ENCODE measurements around the gene AHCY.

The AHCY gene

DNA sequence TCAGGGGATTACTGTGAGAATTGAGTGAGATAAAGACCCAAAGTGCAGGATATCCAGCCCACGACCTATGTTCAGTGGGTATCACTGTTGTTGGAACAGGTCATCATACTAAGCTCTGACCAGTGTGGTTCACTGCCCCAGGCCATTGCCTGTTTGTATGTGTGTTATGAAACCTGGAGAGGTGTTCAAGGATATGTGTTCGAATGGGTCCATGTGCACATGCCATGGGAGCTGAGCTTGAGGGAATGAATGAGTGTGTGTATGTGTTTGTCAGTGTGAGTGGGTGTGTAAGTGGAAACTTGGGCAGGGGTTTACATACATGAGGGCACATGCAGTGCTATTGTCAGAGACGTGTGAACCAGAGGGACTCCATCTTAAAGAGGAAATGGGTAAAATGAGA lies 17.7 kb upstream of the AHCY start:
- no peak overlapping the region for H3K4me3 ChIP-seq (ENCODE audit: insufficient read length, low read depth)
- no peak for DNase-seq (ENCODE audit: low read depth, low spot score)
- H3K9ac ChIP-seq (ENCODE audit: insufficient read length, low read depth), result no peak overlapping the region
- no peaks in the 10 kb centered on the region for H3K27me3 ChIP-seq (ENCODE audit: insufficient read depth, insufficient read length)
- H3K36me3 ChIP-seq (ENCODE audit: insufficient read depth, insufficient read length, low read length), result no peaks in the 10 kb centered on the region
- no peaks in the 10 kb centered on the region for H3K4me1 ChIP-seq (ENCODE audit: insufficient read depth, insufficient read length)
- no peaks in the 10 kb centered on the region for H3K9me3 ChIP-seq (ENCODE audit: insufficient read depth, low read length)
- TF ChIP-seq YY1 (IDR thresholded peaks at IDR 0.05; ENCODE audit: insufficient read depth, insufficient read length) (no peak), SUZ12 (IDR thresholded peaks at IDR 0.05; ENCODE audit: extremely low read depth, insufficient read depth, insufficient read length) (no peak), ZNF274 (IDR thresholded peaks at IDR 0.05; ENCODE audit: low read depth, low read length) (no peak)

DNA sequence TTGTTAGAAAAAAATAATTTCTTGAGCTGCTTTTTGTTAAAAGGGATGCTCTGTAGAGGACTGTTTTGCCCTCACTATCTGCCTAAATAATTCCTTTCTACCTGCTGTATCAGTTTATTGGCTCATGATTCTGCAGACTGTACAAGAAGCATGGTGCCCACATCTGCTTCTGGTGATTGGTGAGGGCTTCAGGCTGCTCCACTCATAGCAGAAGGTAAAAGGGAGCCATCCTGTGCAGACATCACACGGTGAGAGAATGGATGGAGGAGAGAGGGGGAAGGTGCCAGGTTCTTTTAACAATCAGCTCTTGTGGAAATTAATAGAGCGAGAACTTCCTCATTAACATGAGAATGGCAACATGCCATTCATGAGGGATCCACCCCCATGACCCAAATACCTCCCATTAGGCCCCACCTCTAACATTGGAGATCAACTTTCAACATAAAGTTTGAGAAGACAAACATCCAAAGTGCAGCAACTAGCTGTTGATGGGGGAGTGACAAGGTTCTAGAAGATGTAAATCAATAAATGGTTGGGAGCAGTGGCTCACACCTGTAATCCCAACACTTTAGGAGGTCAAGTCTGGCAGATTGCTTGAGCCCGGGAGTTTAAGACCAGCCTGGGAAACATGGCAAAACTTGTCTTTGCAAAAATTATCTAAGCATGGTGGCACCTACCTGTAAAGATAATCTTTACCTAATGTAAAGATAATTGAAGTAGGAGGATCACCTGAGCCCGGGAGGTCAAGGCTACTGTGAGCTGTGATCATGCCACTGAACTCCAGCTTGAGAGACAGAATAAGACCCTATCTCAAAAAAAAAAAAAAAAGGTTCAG lies 15.7 kb upstream of the AHCY start:
- H3K4me3 ChIP-seq (ENCODE audit: insufficient read length, low read depth), result no peak overlapping the region
- H3K27me3 ChIP-seq (ENCODE audit: insufficient read depth, insufficient read length), result no peaks in the 10 kb centered on the region
- H3K9ac ChIP-seq (ENCODE audit: insufficient read length, low read depth), result no peak overlapping the region
- H3K36me3 ChIP-seq (ENCODE audit: insufficient read depth, insufficient read length, low read length), result no peaks in the 10 kb centered on the region
- no peak for DNase-seq (ENCODE audit: low read depth, low spot score)
- TF ChIP-seq ZNF274 (IDR thresholded peaks at IDR 0.05; ENCODE audit: low read depth, low read length), result no peak
- H3K4me1 ChIP-seq (ENCODE audit: insufficient read depth, insufficient read length), result no peaks in the 10 kb centered on the region
- no peaks in the 10 kb centered on the region for H3K9me3 ChIP-seq (ENCODE audit: insufficient read depth, low read length)

DNA sequence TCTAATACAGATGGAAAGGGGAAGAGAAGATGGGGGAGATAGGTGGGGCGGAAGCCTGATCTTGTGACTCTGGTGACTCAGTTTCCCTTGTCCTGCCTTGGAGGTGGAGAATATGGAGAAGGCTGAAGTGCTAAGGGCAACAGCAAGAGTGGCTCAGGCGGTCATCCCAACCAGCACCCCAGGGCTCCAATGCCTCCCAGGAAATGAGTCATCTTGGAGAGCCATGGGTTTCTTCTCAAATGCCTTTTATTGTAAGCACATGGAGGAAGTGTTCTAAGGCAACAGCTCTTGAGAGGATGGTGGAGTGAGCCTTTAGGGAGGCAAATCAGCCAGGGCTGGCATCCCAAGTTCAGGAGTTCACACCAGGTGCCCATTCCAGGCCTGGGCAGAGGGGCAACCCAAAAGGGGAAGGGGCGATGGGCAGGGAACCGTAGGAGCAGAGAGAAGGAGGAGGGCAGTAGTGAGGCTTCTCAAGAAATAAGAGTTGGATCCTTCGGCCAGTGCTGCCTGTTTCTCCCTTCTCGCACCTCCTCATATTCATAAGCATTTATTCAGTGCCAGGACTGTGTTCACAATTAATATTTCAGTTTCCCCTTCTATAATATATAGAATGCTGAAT lies 13.2 kb upstream of the AHCY start:
- no peak for DNase-seq (ENCODE audit: low read depth, low spot score)
- TF ChIP-seq SUZ12 (IDR thresholded peaks at IDR 0.05; ENCODE audit: extremely low read depth, insufficient read depth, insufficient read length) (no peak), YY1 (IDR thresholded peaks at IDR 0.05; ENCODE audit: insufficient read depth, insufficient read length) (no peak), ZNF274 (IDR thresholded peaks at IDR 0.05; ENCODE audit: low read depth, low read length) (no peak)
- Histone ChIP-seq H3K9ac (ENCODE audit: insufficient read length, low read depth) (no peak overlapping the region), H3K4me1 (ENCODE audit: insufficient read depth, insufficient read length) (peaks cover 6% of the 10 kb centered on the region), H3K36me3 (ENCODE audit: insufficient read depth, insufficient read length, low read length) (no peaks in the 10 kb centered on the region), H3K27me3 (ENCODE audit: insufficient read depth, insufficient read length) (peaks cover 11% of the 10 kb centered on the region), H3K9me3 (ENCODE audit: insufficient read depth, low read length) (no peaks in the 10 kb centered on the region), H3K4me3 (ENCODE audit: insufficient read length, low read depth) (no peak overlapping the region)

DNA sequence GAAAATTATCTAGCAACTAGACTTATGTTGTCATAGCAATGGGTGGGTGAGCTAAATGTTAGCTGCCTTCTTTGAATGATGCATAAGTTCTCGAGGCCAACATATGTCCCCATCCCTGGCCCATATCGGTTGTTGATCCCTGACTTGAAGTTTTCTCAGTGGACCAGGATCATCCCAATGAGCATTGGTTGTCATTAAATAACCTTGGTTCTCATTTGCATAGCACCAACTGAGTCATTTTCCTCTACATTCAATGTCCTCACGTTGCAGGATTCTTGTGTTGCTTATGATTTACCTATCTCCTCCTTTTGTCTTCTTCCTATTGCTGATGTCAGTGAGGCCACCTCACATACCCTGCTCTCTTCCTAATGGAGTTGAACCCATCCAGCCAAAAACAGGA lies 12.1 kb upstream of the AHCY start:
- no peak for TF ChIP-seq ZNF274 (IDR thresholded peaks at IDR 0.05; ENCODE audit: low read depth, low read length)
- no peak for TF ChIP-seq YY1 (IDR thresholded peaks at IDR 0.05; ENCODE audit: insufficient read depth, insufficient read length)
- no peak for TF ChIP-seq SUZ12 (IDR thresholded peaks at IDR 0.05; ENCODE audit: extremely low read depth, insufficient read depth, insufficient read length)
- H3K9ac ChIP-seq (ENCODE audit: insufficient read length, low read depth), result no peak overlapping the region
- H3K4me3 ChIP-seq (ENCODE audit: insufficient read length, low read depth), result no peak overlapping the region
- DNase-seq (ENCODE audit: low read depth, low spot score), result no peak
- no peaks in the 10 kb centered on the region for H3K9me3 ChIP-seq (ENCODE audit: insufficient read depth, low read length)
- peaks cover 20% of the 10 kb centered on the region for H3K27me3 ChIP-seq (ENCODE audit: insufficient read depth, insufficient read length)
- H3K4me1 ChIP-seq (ENCODE audit: insufficient read depth, insufficient read length), result peaks cover 6% of the 10 kb centered on the region
- H3K36me3 ChIP-seq (ENCODE audit: insufficient read depth, insufficient read length, low read length), result no peaks in the 10 kb centered on the region

DNA sequence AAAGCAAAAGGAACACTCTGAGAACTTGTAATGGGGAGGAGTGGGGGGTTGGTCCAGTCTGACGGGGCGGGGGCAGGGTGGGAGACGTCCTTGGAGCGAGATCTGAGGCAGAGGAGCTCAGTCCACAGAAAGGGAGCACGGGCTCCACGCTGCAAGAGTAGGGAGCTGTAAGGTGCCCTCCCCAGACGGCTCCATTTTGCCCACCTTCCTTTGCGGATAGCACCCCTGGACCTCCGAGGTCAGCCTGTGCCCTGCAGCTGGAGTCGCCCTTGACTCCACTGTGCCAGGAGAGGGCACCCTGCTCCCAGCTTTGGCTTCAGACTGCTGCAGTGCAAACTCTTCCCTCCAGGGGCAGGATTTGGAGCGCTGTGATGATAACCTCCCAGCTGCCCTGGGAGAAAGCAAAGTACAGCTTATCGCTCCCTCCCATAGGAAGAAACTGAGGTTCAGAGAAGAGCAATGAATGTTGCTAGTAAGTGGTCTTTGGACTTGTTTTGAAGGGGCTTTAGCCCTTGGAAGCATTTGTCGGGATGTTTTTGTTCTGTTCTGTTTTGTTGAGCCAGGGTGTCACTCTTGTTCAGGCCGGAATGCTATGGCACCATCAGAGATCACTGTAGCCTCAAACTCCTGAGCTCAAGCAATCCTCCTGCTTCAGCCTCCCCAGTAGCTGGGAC lies 9.5 kb upstream of the AHCY start:
- H3K27me3 ChIP-seq (ENCODE audit: insufficient read depth, insufficient read length), result peaks cover 25% of the 10 kb centered on the region
- peak; percentile 89 for DNase-seq (ENCODE audit: low read depth, low spot score)
- H3K4me1 ChIP-seq (ENCODE audit: insufficient read depth, insufficient read length), result peaks cover 6% of the 10 kb centered on the region
- H3K9ac ChIP-seq (ENCODE audit: insufficient read length, low read depth), result no peak overlapping the region
- H3K4me3 ChIP-seq (ENCODE audit: insufficient read length, low read depth), result peak overlapping the region; percentile 22
- H3K9me3 ChIP-seq (ENCODE audit: insufficient read depth, low read length), result no peaks in the 10 kb centered on the region
- no peak for TF ChIP-seq YY1 (IDR thresholded peaks at IDR 0.05; ENCODE audit: insufficient read depth, insufficient read length)
- TF ChIP-seq SUZ12 (IDR thresholded peaks at IDR 0.05; ENCODE audit: extremely low read depth, insufficient read depth, insufficient read length), result no peak
- TF ChIP-seq ZNF274 (IDR thresholded peaks at IDR 0.05; ENCODE audit: low read depth, low read length), result no peak
- H3K36me3 ChIP-seq (ENCODE audit: insufficient read depth, insufficient read length, low read length), result no peaks in the 10 kb centered on the region

DNA sequence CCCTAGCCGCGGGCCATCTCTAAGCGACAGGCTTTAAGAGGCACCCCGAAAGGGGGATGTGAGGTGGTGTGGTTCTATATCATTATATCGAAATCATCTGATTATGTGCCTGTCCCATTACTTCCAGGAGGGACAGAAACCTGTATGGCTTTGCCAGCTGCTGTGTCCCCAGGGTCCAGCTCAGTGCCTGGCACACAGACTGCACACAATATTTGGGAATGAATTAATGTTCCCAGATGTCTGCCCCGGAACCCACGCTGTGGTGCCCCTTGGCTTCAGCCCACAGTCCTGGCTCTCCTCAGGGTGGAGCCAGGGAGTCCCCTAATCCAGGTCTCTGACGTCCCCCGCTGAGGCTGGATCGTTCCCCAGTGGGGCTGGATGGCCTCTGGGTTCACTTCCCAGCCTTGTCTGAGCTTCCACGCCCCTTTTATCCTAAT lies 8.9 kb upstream of the AHCY start:
- peaks cover 6% of the 10 kb centered on the region for H3K4me1 ChIP-seq (ENCODE audit: insufficient read depth, insufficient read length)
- H3K4me3 ChIP-seq (ENCODE audit: insufficient read length, low read depth), result peak overlapping the region; percentile 22
- H3K9ac ChIP-seq (ENCODE audit: insufficient read length, low read depth), result peak overlapping the region; percentile 59
- peaks cover 25% of the 10 kb centered on the region for H3K27me3 ChIP-seq (ENCODE audit: insufficient read depth, insufficient read length)
- no peak for TF ChIP-seq YY1 (IDR thresholded peaks at IDR 0.05; ENCODE audit: insufficient read depth, insufficient read length)
- no peak for TF ChIP-seq SUZ12 (IDR thresholded peaks at IDR 0.05; ENCODE audit: extremely low read depth, insufficient read depth, insufficient read length)
- no peak for TF ChIP-seq ZNF274 (IDR thresholded peaks at IDR 0.05; ENCODE audit: low read depth, low read length)
- H3K36me3 ChIP-seq (ENCODE audit: insufficient read depth, insufficient read length, low read length), result no peaks in the 10 kb centered on the region
- no peaks in the 10 kb centered on the region for H3K9me3 ChIP-seq (ENCODE audit: insufficient read depth, low read length)
- DNase-seq (ENCODE audit: low read depth, low spot score), result no peak

All from NT2/D1 (cell line).